IMR-90 (cell line): ENCODE data around the gene ADGRG6. TPM values are rescaled to one million over a fixed set of nuclear protein-coding genes. Genes with fewer than 3 reads are reported as not detected.

ENCODE experiments used
- ATAC-seq: fragments of 200-7000 bp; cut with Tn5 transposase; 2 replicates; pipeline ENCODE4 v1.9.1; 2020; ENCODE audit warnings: low read depth, mild to moderate bottlenecking, moderate library complexity
- BruUV-seq: library from RNA; stranded (reverse); fragments of 400-500 nt; replicated peaks from 2 replicates; lab custom pipeline; 2021; lab: Mats Ljungman, UMichigan
- CTCF ChIA-PET: fragments of 300-600 bp; formaldehyde crosslinking; extraction: SDS; loops from one replicate; lab custom pipeline; 2021; ENCODE audit warnings: antibody characterized with exemption; lab: Yijun Ruan, JAX
- POLR2A ChIA-PET: fragments of 300-600 bp; sonication (Branson Sonifier 250); formaldehyde crosslinking; loops from one replicate; lab custom pipeline; 2022; ENCODE audit warnings: antibody characterized with exemption; ENCODE audit not compliant: unreplicated experiment; lab: Charles Lee
- DNase-seq: peaks from one replicate; pipeline ENCODE4 v3.0.0; 2013
- H2AFZ ChIP-seq: replicated peaks from 2 replicates; pipeline ENCODE3; 2013; ENCODE audit warnings: low read length, mild to moderate bottlenecking; ENCODE audit not compliant: poor library complexity
- H2AK5ac ChIP-seq: 2 replicates; pipeline ENCODE4 v1.6.1; 2013; ENCODE audit warnings: low read depth, low read length, inconsistent platforms
- H2AK9ac ChIP-seq: replicated peaks from 2 replicates; pipeline ENCODE3; 2013; ENCODE audit warnings: mild to moderate bottlenecking, low read depth, low read length, moderate library complexity; ENCODE audit not compliant: poor library complexity
- H2BK120ac ChIP-seq: 2 replicates; pipeline ENCODE4 v1.6.1; 2013; ENCODE audit warnings: low read depth, low read length, inconsistent platforms
- H2BK15ac ChIP-seq: 3 replicates; pipeline ENCODE4 v1.6.1; 2013; ENCODE audit warnings: low read depth, low read length, inconsistent platforms
- H2BK20ac ChIP-seq: 2 replicates; pipeline ENCODE4 v1.6.1; 2013; ENCODE audit warnings: low read depth, mild to moderate bottlenecking, inconsistent platforms, low read length, moderate library complexity
- H2BK5ac ChIP-seq: 2 replicates; pipeline ENCODE4 v1.6.1; 2013; ENCODE audit warnings: mild to moderate bottlenecking, low read depth, low read length, inconsistent platforms; ENCODE audit not compliant: poor library complexity, severe bottlenecking
- H3K14ac ChIP-seq: replicated peaks from 2 replicates; pipeline ENCODE4 v1.6.1; 2013; ENCODE audit warnings: low read depth, low read length, inconsistent platforms
- H3K18ac ChIP-seq: 2 replicates; pipeline ENCODE4 v1.6.1; 2013; ENCODE audit warnings: low read depth, low read length, control low read depth
- H3K23ac ChIP-seq: 2 replicates; pipeline ENCODE4 v1.6.1; 2013; ENCODE audit warnings: low read depth, low read length, inconsistent platforms
- H3K27ac ChIP-seq: 2 replicates; pipeline ENCODE4 v1.5.1; 2013; ENCODE audit warnings: mild to moderate bottlenecking, control low read depth, low read length; ENCODE audit not compliant: insufficient read depth
- H3K27me3 ChIP-seq: 2 replicates; pipeline ENCODE4 v1.6.1; 2013; ENCODE audit warnings: low read length; ENCODE audit not compliant: control insufficient read depth, insufficient read depth
- H3K36me3 ChIP-seq: 2 replicates; pipeline ENCODE4 v1.6.1; 2013; ENCODE audit warnings: low read length, mixed read lengths; ENCODE audit not compliant: control insufficient read depth, insufficient read depth
- H3K4ac ChIP-seq: 2 replicates; pipeline ENCODE4 v1.6.1; 2013; ENCODE audit warnings: low read depth, low read length, inconsistent platforms
- H3K4me1 ChIP-seq: 2 replicates; pipeline ENCODE4 v1.6.1; 2013; ENCODE audit warnings: low read length, mixed read lengths; ENCODE audit not compliant: control insufficient read depth, insufficient read depth
- H3K4me2 ChIP-seq: 2 replicates; pipeline ENCODE4 v1.6.1; 2013; ENCODE audit warnings: low read depth, mild to moderate bottlenecking, control low read depth, low read length, moderate library complexity
- H3K4me3 ChIP-seq: 2 replicates; pipeline ENCODE4 v1.5.1; 2013; ENCODE audit warnings: low read depth, mild to moderate bottlenecking, control low read depth, low read length, moderate library complexity; ENCODE audit not compliant: insufficient read depth
- H3K56ac ChIP-seq: 2 replicates; pipeline ENCODE4 v1.6.1; 2013; ENCODE audit warnings: low read length, inconsistent platforms; ENCODE audit not compliant: insufficient read depth; ENCODE audit errors: extremely low read depth
- H3K79me1 ChIP-seq, 2 experiments: 2 replicates each; pipeline ENCODE4 v1.6.1; 2013; ENCODE audit warnings: low read length in 2 of 2, inconsistent platforms in 1 of 2, low read depth in 1 of 2
- H3K9ac ChIP-seq: 2 replicates; pipeline ENCODE4 v1.6.1; 2013; ENCODE audit warnings: low read depth, low read length, control low read depth
- H3K9me1 ChIP-seq: 2 replicates; pipeline ENCODE4 v1.6.1; 2013; ENCODE audit warnings: low read length, inconsistent platforms; ENCODE audit not compliant: insufficient read depth
- H3K9me3 ChIP-seq: 2 replicates; pipeline ENCODE4 v1.6.1; 2013; ENCODE audit warnings: low read length; ENCODE audit not compliant: control insufficient read depth, insufficient read depth
- H4K20me1 ChIP-seq: 2 replicates; pipeline ENCODE4 v1.6.1; 2013; ENCODE audit warnings: low read length, inconsistent platforms; ENCODE audit not compliant: insufficient read depth
- H4K5ac ChIP-seq: 2 replicates; pipeline ENCODE4 v1.6.1; 2013; ENCODE audit warnings: mild to moderate bottlenecking, low read depth, low read length, control low read depth
- H4K8ac ChIP-seq, 2 experiments: 2 replicates each; pipeline ENCODE4 v1.6.1; 2013; ENCODE audit warnings: low read depth in 2 of 2, low read length in 2 of 2, control low read depth in 1 of 2, inconsistent platforms in 1 of 2
- H4K91ac ChIP-seq: 2 replicates; pipeline ENCODE4 v1.6.1; 2013; ENCODE audit warnings: low read depth, low read length, inconsistent platforms; ENCODE audit not compliant: insufficient read depth
- BHLHE40 ChIP-seq: fragments of 150-350 bp; IDR thresholded peaks from 2 replicates; pipeline ENCODE4 v1.6.1; 2016; ENCODE audit warnings: mild to moderate bottlenecking, low read depth, low read length
- CHD1 ChIP-seq: IDR thresholded peaks from 2 replicates; pipeline ENCODE4 v1.6.1; 2012; ENCODE audit warnings: low read depth, low read length, improper control_type of control experiment
- FOS ChIP-seq: fragments of 150-350 bp; IDR thresholded peaks from 2 replicates; pipeline ENCODE4 v1.6.1; 2016; ENCODE audit warnings: low read depth, low read length
- POLR2A ChIP-seq: IDR thresholded peaks from 2 replicates; pipeline ENCODE4 v1.6.1; 2012; ENCODE audit warnings: mild to moderate bottlenecking, low read depth, low read length
- WGBS, 2 experiments: methylation state at CpG; one replicate each; pipeline versions ENCODE4 v1.1.5 to v1.1.7; 2013; ENCODE audit warnings: missing lambda C conversion rate in 2 of 2; ENCODE audit not compliant: insufficient read length in 1 of 2; ENCODE audit errors: extremely low coverage in 2 of 2; 5-methylcytosine and 5-hydroxymethylcytosine counted together
- dilution Hi-C: fragments of 300-500 bp; cut with HindIII; formaldehyde crosslinking; loops from one replicate; pipeline ENCODE4 v1.14.3; 2018; ENCODE audit warnings: low sequenced_read_pairs; ENCODE audit not compliant: unreplicated experiment
- in situ Hi-C: fragments of 300-500 bp; cut with MboI; formaldehyde crosslinking; loops from 3 replicates; pipeline ENCODE4 v1.14.3; 2019; ENCODE audit warnings: low sequenced_read_pairs, inconsistent platforms, mixed read lengths
- intact Hi-C: fragments of 100-400 bp; cut with micrococcal nuclease; formaldehyde crosslinking; loops from 2 replicates; pipeline ENCODE4 v1.10.0; 2022
- polyA plus RNA-seq, 3 experiments: library from polyadenylated mRNA; depleted of rRNA; stranded (reverse); fragments of >200 nt; gene quantifications; 2 replicates each; pipeline ENCODE4 v1.2.3, GENCODE V29; 2012; ENCODE audit warnings: low replicate concordance in 1 of 3
- total RNA-seq: library from RNA; depleted of rRNA; stranded (reverse); fragments of >200 nt; gene quantifications from 2 replicates; pipeline ENCODE4 v1.2.3, GENCODE V29; 2012
- TF ChIP-seq, protein P1 (sequence below): conservative IDR thresholded peaks from 2 replicates; pipeline ENCODE4 v1.5.1; 2012; ENCODE audit warnings: mild to moderate bottlenecking, low read depth, low read length, improper control_type of control experiment
- TF ChIP-seq, protein P2 (sequence below): fragments of 150-350 bp; IDR thresholded peaks from 2 replicates; pipeline ENCODE4 v1.6.1; 2017; ENCODE audit warnings: mild to moderate bottlenecking, antibody characterized with exemption, low read length, low read depth

Gene ADGRG6
- total and polyA plus RNA-seq, 2 of the 4 experiments (the other 2 are of a cell fraction) = 10.0 to 20.3 TPM

DNA sequence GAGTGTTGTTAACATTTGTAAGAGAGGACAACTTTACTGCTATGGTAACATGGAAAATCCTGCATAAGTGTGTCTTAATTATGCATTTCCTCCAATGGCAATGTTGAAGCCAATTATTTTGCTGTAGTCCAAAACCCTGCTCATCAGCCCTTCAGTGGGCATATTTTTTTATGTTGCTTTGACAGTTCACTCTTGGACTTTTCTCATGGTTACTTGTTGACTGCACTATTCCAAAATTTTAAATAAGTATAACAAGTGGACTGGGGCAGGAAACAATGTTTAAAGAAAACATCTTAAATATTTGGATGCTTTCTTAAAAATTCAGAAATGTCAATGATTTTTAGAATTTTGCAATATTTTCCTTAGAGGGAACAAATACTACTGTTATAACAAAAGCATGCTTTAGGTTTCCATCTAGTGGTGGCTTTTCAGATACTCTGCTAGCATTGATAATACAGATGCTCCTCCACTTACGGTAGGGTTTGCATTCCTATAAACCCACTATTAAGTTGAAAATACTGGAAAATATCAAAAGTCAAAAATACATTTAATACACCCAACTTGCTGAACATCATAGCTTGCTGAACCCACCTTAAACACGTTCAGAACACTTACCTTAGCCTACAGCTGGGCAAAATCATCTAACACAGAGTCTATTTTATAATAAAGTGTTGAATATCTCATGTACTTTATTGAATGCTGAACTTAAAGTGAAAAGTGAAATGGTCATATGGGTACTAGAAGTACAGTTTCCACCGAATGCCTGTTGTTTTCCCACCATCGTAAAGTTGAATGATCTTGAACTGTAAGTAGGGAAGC lies 86.4 kb downstream of the ADGRG6 start (continued):
- TF ChIP-seq, protein P1, sequence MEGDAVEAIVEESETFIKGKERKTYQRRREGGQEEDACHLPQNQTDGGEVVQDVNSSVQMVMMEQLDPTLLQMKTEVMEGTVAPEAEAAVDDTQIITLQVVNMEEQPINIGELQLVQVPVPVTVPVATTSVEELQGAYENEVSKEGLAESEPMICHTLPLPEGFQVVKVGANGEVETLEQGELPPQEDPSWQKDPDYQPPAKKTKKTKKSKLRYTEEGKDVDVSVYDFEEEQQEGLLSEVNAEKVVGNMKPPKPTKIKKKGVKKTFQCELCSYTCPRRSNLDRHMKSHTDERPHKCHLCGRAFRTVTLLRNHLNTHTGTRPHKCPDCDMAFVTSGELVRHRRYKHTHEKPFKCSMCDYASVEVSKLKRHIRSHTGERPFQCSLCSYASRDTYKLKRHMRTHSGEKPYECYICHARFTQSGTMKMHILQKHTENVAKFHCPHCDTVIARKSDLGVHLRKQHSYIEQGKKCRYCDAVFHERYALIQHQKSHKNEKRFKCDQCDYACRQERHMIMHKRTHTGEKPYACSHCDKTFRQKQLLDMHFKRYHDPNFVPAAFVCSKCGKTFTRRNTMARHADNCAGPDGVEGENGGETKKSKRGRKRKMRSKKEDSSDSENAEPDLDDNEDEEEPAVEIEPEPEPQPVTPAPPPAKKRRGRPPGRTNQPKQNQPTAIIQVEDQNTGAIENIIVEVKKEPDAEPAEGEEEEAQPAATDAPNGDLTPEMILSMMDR = peak; percentile 79
- TF ChIP-seq BHLHE40 (no peak), CHD1 (no peak)

DNA sequence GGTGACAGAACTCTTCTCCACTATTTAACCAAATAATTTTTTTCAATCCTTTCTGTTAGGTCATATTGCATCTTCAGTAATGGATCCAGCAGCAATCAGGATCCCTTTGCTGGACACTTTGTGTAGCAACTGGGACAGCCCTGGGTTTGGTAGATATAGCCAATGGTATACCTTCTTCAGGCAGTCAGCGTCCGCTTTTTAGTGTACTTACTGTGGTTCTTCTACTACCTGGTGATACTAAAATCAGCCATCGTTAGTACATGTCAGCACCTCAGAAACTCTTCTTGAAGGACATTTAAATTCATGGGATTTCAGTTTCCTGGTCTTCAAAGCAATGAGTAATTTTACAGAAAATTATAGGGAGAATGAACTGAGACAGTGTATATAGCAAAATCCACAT lies 93.5 kb downstream of the ADGRG6 start:
- Histone ChIP-seq H3K27me3 (no peaks in the 10 kb centered on the region), H2AFZ (no peak overlapping the region), H4K5ac (no peak overlapping the region), H3K4ac (no peak overlapping the region), H2BK20ac (no peak overlapping the region), H3K9ac (no peak overlapping the region), H3K79me1 (no peaks in the 10 kb centered on the region), H3K4me1 (no peaks in the 10 kb centered on the region), H3K9me3 (no peaks in the 10 kb centered on the region), H4K8ac (no peak overlapping the region), H4K91ac (no peak overlapping the region), H3K27ac (no peak overlapping the region), H3K9me1 (no peaks in the 10 kb centered on the region), H3K36me3 (no peaks in the 10 kb centered on the region), H3K18ac (no peak overlapping the region), H3K14ac (no peak overlapping the region), H2BK5ac (no peak overlapping the region), H3K23ac (no peak overlapping the region), H3K56ac (no peak overlapping the region), H2AK9ac (no peak overlapping the region), H2BK120ac (no peak overlapping the region), H4K20me1 (no peaks in the 10 kb centered on the region), H2AK5ac (no peak overlapping the region), H2BK15ac (no peak overlapping the region), H3K4me3 (no peak overlapping the region), H3K4me2 (no peak overlapping the region)
- ChIA-PET POLR2A (no interaction called here), CTCF (no interaction called here)
- dilution Hi-C loops = no loop called here
- intact Hi-C loops = no loop called here
- ATAC-seq (no peak), DNase-seq (no peak)
- in situ Hi-C loops = no loop called here
- WGBS, 2 experiments = no CpG with 5 or more reads among the region's 3 CpGs
- TF ChIP-seq FOS = no peak
- TF ChIP-seq POLR2A = no peak
- TF ChIP-seq, protein P2, sequence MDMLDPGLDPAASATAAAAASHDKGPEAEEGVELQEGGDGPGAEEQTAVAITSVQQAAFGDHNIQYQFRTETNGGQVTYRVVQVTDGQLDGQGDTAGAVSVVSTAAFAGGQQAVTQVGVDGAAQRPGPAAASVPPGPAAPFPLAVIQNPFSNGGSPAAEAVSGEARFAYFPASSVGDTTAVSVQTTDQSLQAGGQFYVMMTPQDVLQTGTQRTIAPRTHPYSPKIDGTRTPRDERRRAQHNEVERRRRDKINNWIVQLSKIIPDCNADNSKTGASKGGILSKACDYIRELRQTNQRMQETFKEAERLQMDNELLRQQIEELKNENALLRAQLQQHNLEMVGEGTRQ = no peak
- TF ChIP-seq CHD1 = no peak
- TF ChIP-seq, protein P1 = no peak
- BruUV-seq = no TSS peak
